Ishikawa (cell line): ENCODE measurements around the gene DUSP9.

Experiments used
- CEBPB ChIP-seq: IDR thresholded peaks from 2 replicates; pipeline ENCODE4 v1.6.1; 2012
- CREB1 ChIP-seq: IDR thresholded peaks from 2 replicates; pipeline ENCODE4 v1.6.1; 2012; ENCODE audit warnings: low read depth
- EGR1 ChIP-seq: IDR thresholded peaks from 2 replicates; pipeline ENCODE4 v1.6.1; 2012
- EP300 ChIP-seq: IDR thresholded peaks from 2 replicates; pipeline ENCODE4 v1.6.1; 2012; ENCODE audit warnings: borderline replicate concordance
- FOXM1 ChIP-seq: IDR thresholded peaks from 2 replicates; pipeline ENCODE4 v1.6.1; 2012; ENCODE audit warnings: low read depth, borderline replicate concordance
- NFIC ChIP-seq: IDR thresholded peaks from 2 replicates; pipeline ENCODE4 v1.6.1; 2012
- RAD21 ChIP-seq: IDR thresholded peaks from 2 replicates; pipeline ENCODE4 v1.6.1; 2012; ENCODE audit warnings: low read depth
- TAF1 ChIP-seq: IDR thresholded peaks from 2 replicates; pipeline ENCODE4 v1.6.1; 2012; ENCODE audit warnings: low read depth, mild to moderate bottlenecking
- TCF12 ChIP-seq: IDR thresholded peaks from 2 replicates; pipeline ENCODE4 v1.6.1; 2012; ENCODE audit warnings: low read depth
- TEAD4 ChIP-seq: IDR thresholded peaks from 2 replicates; pipeline ENCODE4 v1.6.1; 2012
- YY1 ChIP-seq: IDR thresholded peaks from 2 replicates; pipeline ENCODE4 v1.6.1; 2012; ENCODE audit warnings: low read depth
- ZBTB7A ChIP-seq: IDR thresholded peaks from 2 replicates; pipeline ENCODE4 v1.6.1; 2012; ENCODE audit warnings: low read depth
- TF ChIP-seq, protein P1 (sequence below): IDR thresholded peaks from 2 replicates; pipeline ENCODE4 v1.6.1; 2012
- TF ChIP-seq, protein P2 (sequence below): IDR thresholded peaks from 2 replicates; pipeline ENCODE4 v1.6.1; 2012; ENCODE audit warnings: low read depth, mild to moderate bottlenecking
- TF ChIP-seq, protein P3 (sequence below): IDR thresholded peaks from 2 replicates; pipeline ENCODE4 v1.6.1; 2012

The DUSP9 gene

DNA sequence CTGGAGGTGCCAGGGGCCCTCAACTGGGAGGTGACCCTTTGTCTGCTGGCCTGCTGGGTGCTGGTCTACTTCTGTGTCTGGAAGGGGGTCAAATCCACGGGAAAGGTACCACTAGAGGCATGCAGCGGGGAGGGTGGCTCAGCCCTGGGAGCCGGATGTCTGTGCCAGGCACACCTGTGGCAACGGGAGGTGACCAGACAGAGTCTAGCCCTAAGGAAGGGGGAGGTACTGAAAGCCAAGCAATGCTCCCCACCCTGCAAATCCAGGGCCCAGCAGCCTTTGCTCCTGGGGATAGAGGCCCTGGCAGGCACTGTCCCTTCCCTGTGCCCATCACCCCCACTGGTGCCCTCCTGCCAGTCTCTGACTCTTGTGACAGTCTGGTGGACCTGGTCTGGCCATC is 45.0 kb downstream of the DUSP9 start:
- no peak for TF ChIP-seq YY1
- TF ChIP-seq EGR1: no peak

DNA sequence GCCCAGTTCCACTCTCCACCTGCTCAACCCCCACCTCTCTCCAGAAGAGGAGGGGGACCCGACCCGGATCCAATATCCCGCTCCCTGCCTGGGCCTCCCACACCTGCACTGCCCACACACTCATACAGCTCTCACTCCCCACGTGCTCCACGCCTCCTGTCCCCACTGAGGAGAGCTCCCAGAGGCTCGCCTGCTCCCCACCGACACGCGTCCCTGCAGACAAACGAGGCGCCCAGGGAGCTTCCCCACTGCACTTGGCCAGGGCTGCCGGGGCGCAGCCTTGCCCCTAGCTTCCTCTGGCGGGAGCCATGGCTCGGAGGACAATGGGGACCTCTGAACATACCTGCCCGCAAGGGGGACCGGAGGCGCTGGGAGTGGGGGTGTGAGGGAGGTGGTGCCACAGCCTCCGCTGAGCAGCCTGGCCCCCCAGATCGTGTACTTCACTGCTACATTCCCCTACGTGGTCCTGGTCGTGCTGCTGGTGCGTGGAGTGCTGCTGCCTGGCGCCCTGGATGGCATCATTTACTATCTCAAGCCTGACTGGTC is 45.7 kb downstream of the DUSP9 start:
- no peak for TF ChIP-seq ZBTB7A
- no peak for TF ChIP-seq EP300
- no peak for TF ChIP-seq NFIC
- TF ChIP-seq YY1: no peak
- TF ChIP-seq, protein P1, sequence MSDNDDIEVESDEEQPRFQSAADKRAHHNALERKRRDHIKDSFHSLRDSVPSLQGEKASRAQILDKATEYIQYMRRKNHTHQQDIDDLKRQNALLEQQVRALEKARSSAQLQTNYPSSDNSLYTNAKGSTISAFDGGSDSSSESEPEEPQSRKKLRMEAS: no peak
- TF ChIP-seq, protein P2, sequence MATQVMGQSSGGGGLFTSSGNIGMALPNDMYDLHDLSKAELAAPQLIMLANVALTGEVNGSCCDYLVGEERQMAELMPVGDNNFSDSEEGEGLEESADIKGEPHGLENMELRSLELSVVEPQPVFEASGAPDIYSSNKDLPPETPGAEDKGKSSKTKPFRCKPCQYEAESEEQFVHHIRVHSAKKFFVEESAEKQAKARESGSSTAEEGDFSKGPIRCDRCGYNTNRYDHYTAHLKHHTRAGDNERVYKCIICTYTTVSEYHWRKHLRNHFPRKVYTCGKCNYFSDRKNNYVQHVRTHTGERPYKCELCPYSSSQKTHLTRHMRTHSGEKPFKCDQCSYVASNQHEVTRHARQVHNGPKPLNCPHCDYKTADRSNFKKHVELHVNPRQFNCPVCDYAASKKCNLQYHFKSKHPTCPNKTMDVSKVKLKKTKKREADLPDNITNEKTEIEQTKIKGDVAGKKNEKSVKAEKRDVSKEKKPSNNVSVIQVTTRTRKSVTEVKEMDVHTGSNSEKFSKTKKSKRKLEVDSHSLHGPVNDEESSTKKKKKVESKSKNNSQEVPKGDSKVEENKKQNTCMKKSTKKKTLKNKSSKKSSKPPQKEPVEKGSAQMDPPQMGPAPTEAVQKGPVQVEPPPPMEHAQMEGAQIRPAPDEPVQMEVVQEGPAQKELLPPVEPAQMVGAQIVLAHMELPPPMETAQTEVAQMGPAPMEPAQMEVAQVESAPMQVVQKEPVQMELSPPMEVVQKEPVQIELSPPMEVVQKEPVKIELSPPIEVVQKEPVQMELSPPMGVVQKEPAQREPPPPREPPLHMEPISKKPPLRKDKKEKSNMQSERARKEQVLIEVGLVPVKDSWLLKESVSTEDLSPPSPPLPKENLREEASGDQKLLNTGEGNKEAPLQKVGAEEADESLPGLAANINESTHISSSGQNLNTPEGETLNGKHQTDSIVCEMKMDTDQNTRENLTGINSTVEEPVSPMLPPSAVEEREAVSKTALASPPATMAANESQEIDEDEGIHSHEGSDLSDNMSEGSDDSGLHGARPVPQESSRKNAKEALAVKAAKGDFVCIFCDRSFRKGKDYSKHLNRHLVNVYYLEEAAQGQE: no peak
- no peak for TF ChIP-seq TAF1
- TF ChIP-seq TCF12: no peak
- no peak for TF ChIP-seq RAD21
- no peak for TF ChIP-seq TEAD4
- no peak for TF ChIP-seq EGR1
- TF ChIP-seq, protein P3, sequence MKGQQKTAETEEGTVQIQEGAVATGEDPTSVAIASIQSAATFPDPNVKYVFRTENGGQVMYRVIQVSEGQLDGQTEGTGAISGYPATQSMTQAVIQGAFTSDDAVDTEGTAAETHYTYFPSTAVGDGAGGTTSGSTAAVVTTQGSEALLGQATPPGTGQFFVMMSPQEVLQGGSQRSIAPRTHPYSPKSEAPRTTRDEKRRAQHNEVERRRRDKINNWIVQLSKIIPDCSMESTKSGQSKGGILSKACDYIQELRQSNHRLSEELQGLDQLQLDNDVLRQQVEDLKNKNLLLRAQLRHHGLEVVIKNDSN: no peak

DNA sequence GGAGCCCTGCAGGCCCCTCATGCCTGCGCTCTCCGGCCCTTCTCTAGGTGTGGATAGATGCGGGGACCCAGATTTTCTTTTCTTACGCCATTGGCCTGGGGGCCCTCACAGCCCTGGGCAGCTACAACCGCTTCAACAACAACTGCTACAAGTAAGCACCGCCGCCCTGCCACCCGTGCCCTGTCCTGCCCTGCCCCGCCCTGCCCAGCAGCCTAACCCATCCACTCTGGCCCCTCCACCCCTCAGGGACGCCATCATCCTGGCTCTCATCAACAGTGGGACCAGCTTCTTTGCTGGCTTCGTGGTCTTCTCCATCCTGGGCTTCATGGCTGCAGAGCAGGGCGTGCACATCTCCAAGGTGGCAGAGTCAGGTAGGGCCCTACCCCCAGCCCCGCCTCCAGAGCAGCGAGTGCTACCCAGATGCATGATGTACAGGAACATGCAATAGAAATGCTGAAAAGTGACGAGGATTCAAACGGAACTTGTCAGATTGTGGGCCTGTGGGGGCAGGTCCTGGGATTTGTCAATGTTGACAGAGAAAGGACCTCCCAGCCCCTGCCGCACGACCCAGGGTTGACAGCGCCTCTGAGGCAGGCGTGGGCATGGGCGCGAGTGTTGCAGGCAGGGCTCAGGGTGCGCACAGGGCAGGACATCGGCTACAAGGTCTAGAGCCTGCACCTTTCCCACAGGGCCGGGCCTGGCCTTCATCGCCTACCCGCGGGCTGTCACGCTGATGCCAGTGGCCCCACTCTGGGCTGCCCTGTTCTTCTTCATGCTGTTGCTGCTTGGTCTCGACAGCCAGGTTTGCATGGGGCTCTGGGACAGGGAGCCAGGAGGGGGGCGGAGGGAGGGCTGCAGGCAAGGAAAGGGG is 46.4 kb downstream of the DUSP9 start:
- TF ChIP-seq CEBPB (no peak), CREB1 (no peak), RAD21 (no peak), YY1 (no peak), TAF1 (no peak), EGR1 (no peak), TEAD4 (no peak), ZBTB7A (no peak), NFIC (no peak), TCF12 (no peak), FOXM1 (no peak)
- TF ChIP-seq, protein P3: no peak
- TF ChIP-seq, protein P2: no peak

DNA sequence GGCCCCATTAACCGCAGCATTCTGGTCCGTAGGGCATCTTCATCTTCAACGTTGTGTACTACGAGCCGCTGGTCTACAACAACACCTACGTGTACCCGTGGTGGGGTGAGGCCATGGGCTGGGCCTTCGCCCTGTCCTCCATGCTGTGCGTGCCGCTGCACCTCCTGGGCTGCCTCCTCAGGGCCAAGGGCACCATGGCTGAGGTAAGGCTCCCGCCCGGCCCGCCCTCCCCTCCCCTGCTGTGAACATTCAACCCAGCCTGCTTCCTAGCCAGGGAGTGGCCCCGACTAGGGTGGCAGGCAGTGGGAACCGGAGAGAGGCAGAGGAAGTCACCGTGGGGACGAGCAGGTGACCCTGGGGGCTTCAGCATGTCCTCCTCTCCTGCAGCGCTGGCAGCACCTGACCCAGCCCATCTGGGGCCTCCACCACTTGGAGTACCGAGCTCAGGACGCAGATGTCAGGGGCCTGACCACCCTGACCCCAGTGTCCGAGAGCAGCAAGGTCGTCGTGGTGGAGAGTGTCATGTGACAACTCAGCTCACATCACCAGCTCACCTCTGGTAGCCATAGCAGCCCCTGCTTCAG is 47.8 kb downstream of the DUSP9 start:
- TF ChIP-seq NFIC: no peak
- TF ChIP-seq, protein P3: no peak
- TF ChIP-seq YY1: no peak
- no peak for TF ChIP-seq FOXM1
- no peak for TF ChIP-seq EP300
- no peak for TF ChIP-seq EGR1
- no peak for TF ChIP-seq CEBPB
- TF ChIP-seq ZBTB7A: no peak
- TF ChIP-seq CREB1: no peak
- no peak for TF ChIP-seq TCF12
- no peak for TF ChIP-seq TAF1
- TF ChIP-seq RAD21: no peak
- TF ChIP-seq, protein P1: no peak

DNA sequence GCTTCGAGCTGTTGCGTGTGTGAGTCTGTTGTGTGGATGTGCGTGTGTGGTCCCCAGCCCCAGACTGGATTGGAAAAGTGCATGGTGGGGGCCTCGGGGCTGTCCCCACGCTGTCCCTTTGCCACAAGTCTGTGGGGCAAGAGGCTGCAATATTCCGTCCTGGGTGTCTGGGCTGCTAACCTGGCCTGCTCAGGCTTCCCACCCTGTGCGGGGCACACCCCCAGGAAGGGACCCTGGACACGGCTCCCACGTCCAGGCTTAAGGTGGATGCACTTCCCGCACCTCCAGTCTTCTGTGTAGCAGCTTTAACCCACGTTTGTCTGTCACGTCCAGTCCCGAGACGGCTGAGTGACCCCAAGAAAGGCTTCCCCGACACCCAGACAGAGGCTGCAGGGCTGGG is 49.1 kb downstream of the DUSP9 start:
- TF ChIP-seq NFIC (no peak), YY1 (no peak), EP300 (no peak)
- TF ChIP-seq, protein P3: no peak
